ENCODE results near the gene TMEM240.

Gene TMEM240

DNA sequence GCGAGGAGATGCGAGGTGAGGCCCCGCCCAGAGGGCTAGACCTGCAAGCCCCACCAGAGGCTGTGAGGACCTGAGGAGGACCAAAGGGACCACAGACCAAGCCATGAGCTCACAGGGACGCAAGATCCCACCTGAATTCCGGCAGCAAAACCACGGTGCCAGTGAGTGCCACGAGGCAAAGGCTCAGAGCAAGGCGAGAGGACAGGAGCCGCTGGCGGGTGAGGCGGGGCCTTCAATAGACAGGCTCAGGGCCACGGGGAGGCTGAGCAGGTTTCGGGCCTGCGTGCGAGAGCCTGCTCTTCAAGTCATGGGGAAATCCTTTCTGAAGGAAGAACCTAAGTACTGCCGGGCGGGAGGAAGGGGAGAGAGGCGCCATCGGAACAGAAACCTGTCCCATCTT lies 7.1 kb upstream of the TMEM240 start:
- Histone ChIP-seq H3K4me1 (peaks cover 9 to 26% (median 21%) of the 10 kb centered on the region in 10 experiments; a peak in 19 of 20 replicates), H3K27ac (no peak overlapping the region), H3K4me2 (no peak overlapping the region), H3K27me3 (no peaks in the 10 kb centered on the region), H4K20me1 (peaks cover 52 to 100% (median 92%) of the 10 kb centered on the region in 11 experiments; a peak in 21 of 22 replicates), H3K9me3 (replicated peaks in 1 of 11) (no peaks in the 10 kb centered on the region), H3K9ac (0 out of 22 replicates have a peak overlapping the region, but pooled peaks of 4 of the 11 experiments have one; percentile 9 to 34 (median 16)), H3K4me3 (no peak overlapping the region), H3K36me3 (peaks cover 14 to 72% (median 45%) of the 10 kb centered on the region in 11 experiments)
- TF ChIP-seq Cebpa-rat (IDR thresholded peaks at IDR 0.05): no peak

DNA sequence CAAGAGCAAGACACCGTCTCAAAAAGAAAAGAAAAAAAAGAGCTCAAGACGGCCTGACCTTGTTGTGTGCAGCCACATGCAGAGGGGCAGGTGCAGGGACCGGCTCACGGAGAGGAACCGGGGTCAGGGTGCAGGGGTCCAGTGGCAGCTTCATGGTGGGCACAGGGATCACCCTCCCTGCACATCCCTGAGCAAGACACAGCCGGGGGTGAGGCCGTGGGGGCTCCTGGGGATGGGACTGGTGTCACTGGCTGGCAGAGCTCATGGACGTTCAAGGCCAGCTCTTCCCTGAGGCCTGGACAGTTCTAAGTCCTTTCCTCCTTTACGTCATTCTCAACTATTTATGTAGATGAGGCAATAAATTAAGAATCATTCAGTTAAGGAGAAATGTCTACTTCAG lies 6.6 kb upstream of the TMEM240 start:
- H3K36me3 ChIP-seq: peaks cover 19 to 72% (median 47%) of the 10 kb centered on the region in 11 experiments
- no peaks in the 10 kb centered on the region for H3K9me3 ChIP-seq (replicated peaks in 1 of 11)
- TF ChIP-seq Cebpa-rat (IDR thresholded peaks at IDR 0.05): no peak
- 0 out of 22 replicates have a peak overlapping the region, but pooled peaks of 2 of the 11 experiments have one; percentile 9 to 12 for H3K9ac ChIP-seq
- H3K27me3 ChIP-seq: peaks cover 0 to 2% (median 0%) of the 10 kb centered on the region in 11 experiments; a peak in 1 of 22 replicates
- no peak overlapping the region for H3K4me2 ChIP-seq
- H3K27ac ChIP-seq: no peak overlapping the region
- H3K4me1 ChIP-seq: peaks cover 4 to 21% (median 18%) of the 10 kb centered on the region in 10 experiments; a peak in 19 of 20 replicates
- no peak overlapping the region for H3K4me3 ChIP-seq
- peaks cover 53 to 100% (median 92%) of the 10 kb centered on the region in 11 experiments; a peak in 21 of 22 replicates for H4K20me1 ChIP-seq

DNA sequence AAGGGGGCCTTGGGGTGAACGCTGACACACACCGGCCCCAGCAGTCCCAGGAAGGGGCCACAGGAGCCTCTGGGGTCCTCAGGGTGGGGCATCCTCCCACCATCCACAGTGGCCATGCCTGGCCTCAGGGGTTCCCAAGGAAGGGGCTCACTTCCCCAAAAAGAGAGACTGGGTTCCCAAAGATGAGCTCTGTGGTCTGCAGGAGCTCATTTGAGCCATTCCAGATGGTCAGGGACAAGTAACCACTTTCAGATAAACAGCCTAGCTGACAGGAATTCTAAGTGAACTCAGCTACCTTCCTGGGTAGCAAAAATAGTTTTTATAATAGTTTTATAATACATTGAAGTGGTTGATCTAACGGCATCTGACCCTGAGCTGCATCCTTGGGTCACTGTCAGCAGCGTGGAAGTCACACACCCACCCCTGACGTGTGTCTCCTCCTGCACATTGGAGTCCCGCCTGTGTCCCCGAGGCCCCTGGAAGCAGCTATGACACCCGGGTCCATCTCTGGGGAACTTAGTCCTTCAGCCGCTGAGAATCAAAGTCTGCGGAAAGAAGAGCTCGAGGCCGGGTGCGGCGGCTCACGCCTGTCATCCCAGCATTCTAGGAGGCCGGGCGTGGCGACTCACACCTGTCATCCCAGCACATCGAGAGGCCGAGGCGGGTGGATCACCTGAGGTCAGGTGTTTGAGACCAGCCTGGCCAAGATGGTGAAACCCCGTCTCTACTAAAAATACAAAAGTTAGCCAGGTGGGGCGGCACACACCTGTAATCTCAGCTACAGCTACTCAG lies 5.7 kb upstream of the TMEM240 start:
- H3K36me3 ChIP-seq: peaks cover 26 to 76% (median 56%) of the 10 kb centered on the region in 11 experiments
- H3K27me3 ChIP-seq: peaks cover 3 to 10% (median 4%) of the 10 kb centered on the region in 11 experiments; a peak in 19 of 22 replicates
- H3K9ac ChIP-seq: no peak overlapping the region; a peak in 1 of 22 replicates
- no peak overlapping the region for H3K27ac ChIP-seq
- H4K20me1 ChIP-seq: peaks cover 53 to 100% (median 92%) of the 10 kb centered on the region in 11 experiments; a peak in 21 of 22 replicates
- no peak for TF ChIP-seq Cebpa-rat (IDR thresholded peaks at IDR 0.05)
- peaks cover 0 to 12% (median 10%) of the 10 kb centered on the region in 10 experiments; a peak in 16 of 20 replicates for H3K4me1 ChIP-seq
- no peak overlapping the region for H3K4me2 ChIP-seq
- H3K4me3 ChIP-seq: no peak overlapping the region
- H3K9me3 ChIP-seq (replicated peaks in 1 of 11): no peaks in the 10 kb centered on the region

DNA sequence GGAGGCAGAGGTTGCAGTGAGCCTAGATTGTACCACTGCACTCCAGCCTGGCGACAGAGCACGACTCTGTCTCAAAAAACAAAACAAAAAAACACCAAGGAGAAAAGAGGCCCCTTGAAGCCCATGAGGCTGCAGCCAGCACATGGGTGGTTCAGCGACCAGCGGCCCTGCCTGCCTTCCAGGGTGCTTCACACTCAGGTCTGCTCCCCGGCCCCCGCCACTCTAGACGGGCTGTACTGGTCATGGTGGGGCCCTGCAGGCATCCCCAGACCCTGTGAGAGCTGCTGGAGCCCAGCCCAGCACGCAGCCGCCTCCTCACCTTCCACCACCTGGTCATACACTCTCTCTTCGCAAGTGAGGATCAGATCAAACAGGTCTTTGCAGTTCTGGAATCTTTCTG lies 4.1 kb upstream of the TMEM240 start:
- H3K9me3 ChIP-seq (replicated peaks in 1 of 11): no peaks in the 10 kb centered on the region
- peaks cover 0 to 9% (median 6%) of the 10 kb centered on the region in 10 experiments; a peak in 10 of 20 replicates for H3K4me1 ChIP-seq
- peaks cover 31 to 81% (median 61%) of the 10 kb centered on the region in 11 experiments for H3K36me3 ChIP-seq
- no peak for TF ChIP-seq Cebpa-rat (IDR thresholded peaks at IDR 0.05)
- H3K27me3 ChIP-seq: peaks cover 11 to 26% (median 14%) of the 10 kb centered on the region in 11 experiments
- H3K9ac ChIP-seq: no peak overlapping the region
- no peak overlapping the region for H3K4me2 ChIP-seq
- H3K4me3 ChIP-seq: no peak overlapping the region
- H3K27ac ChIP-seq: no peak overlapping the region
- H4K20me1 ChIP-seq: peaks cover 47 to 92% (median 87%) of the 10 kb centered on the region in 11 experiments; a peak in 21 of 22 replicates

DNA sequence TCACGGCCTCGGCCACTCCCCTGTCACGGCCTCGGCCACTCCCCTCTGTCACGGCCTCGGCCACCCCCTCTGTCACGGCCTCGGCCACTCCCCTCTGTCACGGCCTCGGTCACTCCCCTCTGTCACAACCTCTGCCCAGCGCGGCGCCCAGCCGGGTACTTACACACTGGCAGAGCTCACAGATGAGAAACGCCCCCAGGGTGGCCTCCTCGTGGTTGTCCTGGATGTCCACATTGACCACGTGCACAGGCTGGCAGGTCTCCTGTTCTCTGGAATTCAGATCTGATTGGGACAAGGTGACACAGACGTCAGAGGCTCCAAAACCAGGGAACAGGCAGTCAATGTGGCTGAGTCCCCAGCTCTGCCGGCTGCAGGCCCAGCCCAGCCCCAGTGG lies 3.3 kb upstream of the TMEM240 start:
- Histone ChIP-seq H3K4me1 (peaks cover 0 to 11% (median 6%) of the 10 kb centered on the region in 10 experiments; a peak in 10 of 20 replicates), H3K4me3 (no peak overlapping the region), H3K27ac (no peak overlapping the region), H3K9ac (no peak overlapping the region), H3K4me2 (no peak overlapping the region), H3K27me3 (peaks cover 19 to 35% (median 23%) of the 10 kb centered on the region in 11 experiments), H4K20me1 (peaks cover 47 to 92% (median 86%) of the 10 kb centered on the region in 11 experiments; a peak in 21 of 22 replicates), H3K9me3 (replicated peaks in 1 of 11) (no peaks in the 10 kb centered on the region), H3K36me3 (peaks cover 31 to 76% (median 60%) of the 10 kb centered on the region in 11 experiments)
- TF ChIP-seq Cebpa-rat (IDR thresholded peaks at IDR 0.05): no peak

DNA sequence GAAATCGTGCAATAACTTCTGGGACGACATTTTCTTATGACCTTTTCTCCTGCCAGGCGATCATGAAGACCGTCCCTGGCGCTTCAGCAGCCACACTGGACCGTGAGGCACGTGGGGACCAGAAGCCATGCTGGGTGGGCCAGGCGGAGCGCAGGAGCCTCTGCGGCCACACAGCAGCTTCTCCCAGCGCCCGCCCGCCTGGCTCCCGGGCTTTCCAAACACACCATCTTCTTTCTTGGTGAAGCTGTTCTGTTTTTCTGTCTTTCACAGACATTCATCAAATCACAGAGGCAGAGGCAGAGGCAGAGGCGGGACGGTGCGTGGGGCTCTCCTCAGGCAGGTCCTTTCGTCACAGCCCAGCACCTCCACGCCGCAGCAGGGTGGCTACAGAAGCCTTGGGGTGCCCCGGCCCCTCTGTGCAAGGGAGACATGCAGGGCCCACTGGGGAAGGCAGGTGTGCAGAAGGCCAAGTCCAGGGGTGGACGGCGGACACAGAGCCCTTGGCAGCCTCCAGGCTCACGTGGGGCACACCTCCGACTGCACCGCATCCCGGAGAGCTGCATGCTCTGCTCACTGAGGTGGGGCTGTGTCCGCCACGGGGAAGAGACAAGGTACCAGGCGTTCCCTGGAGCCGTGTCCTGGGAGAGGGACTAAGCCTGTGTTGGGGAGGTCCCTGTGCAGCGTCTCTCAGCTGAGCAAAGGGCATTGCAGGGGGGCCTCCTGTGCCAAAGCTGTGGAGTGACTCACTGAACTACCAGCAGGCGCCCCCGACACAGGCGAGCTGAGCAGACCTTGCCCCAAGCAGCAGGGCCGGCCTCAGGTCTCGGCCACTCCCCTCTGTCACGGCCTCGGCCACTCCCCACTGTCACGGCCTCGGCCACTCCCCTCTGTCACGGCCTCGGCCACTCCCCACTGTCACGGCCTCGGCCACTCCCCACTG lies 2.6 kb upstream of the TMEM240 start:
- Histone ChIP-seq H3K9me3 (replicated peaks in 1 of 11) (no peaks in the 10 kb centered on the region), H3K27ac (no peak overlapping the region)

DNA sequence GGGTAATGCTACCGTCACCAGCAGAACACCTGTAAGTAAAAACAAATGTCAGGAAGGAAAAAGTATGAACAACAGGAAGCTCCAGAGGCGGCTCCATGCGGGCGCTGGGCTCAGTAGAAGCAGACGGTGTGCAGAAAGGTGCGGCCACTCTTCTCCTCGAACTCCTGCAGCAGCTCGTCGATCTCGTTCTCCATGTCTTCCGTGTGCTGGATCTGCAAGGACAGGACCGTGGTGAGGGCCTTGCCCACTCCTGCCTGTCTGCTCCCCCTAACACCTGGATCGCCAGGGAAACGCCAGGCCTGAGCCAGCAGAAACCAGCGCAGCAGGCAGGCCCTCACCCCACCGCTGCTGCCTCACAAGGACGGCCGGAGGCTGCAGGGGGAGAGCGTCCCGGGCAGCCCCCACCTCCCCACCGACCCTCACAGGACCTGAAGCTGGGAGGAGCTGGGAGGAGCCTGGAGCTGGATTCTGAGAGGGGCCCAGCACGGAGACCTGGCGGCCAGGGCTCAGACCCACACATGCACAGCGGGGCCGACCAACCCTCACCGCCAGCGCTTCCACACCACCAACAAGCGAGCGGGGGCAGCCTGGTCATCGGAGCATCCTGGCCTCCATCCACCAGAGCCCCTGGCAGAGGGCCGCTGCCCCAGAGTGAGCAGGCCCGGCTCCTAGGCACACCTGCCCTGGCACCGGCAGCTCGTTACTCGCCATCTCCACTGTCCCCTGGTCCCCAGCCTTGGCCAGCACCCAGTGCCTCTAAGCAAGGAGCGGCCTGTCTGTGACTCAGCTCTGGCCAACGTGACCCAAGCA lies 1.7 kb upstream of the TMEM240 start:
- Histone ChIP-seq H3K27me3 (peaks cover 21 to 42% (median 30%) of the 10 kb centered on the region in 11 experiments), H3K4me2 (no peak overlapping the region), H3K27ac (no peak overlapping the region), H3K9me3 (replicated peaks in 1 of 11) (no peaks in the 10 kb centered on the region), H3K4me3 (no peak overlapping the region), H3K4me1 (peaks cover 0 to 11% (median 6%) of the 10 kb centered on the region in 10 experiments; a peak in 10 of 20 replicates), H3K36me3 (peaks cover 31 to 63% (median 53%) of the 10 kb centered on the region in 11 experiments), H3K9ac (no peak overlapping the region), H4K20me1 (peaks cover 41 to 92% (median 82%) of the 10 kb centered on the region in 11 experiments; a peak in 21 of 22 replicates)
- TF ChIP-seq Cebpa-rat (IDR thresholded peaks at IDR 0.05): no peak

More for the DNA sequence above, 2.6 kb upstream of the TMEM240 start:
- Histone ChIP-seq H3K9ac (no peak overlapping the region), H3K4me3 (no peak overlapping the region), H3K4me1 (peaks cover 0 to 11% (median 6%) of the 10 kb centered on the region in 10 experiments; a peak in 10 of 20 replicates), H3K27me3 (peaks cover 21 to 41% (median 28%) of the 10 kb centered on the region in 11 experiments), H3K4me2 (no peak overlapping the region), H4K20me1 (peaks cover 45 to 92% (median 86%) of the 10 kb centered on the region in 11 experiments; a peak in 21 of 22 replicates), H3K36me3 (peaks cover 31 to 71% (median 60%) of the 10 kb centered on the region in 11 experiments)
- TF ChIP-seq Cebpa-rat (IDR thresholded peaks at IDR 0.05): no peak
